HG03066 (cell line): Measurements from ENCODE around the gene EN1.

ENCODE experiments used
- ATAC-seq: cut with Tn5 transposase; IDR thresholded peaks from one replicate; pipeline ENCODE4 v1.9.1; 2021; ENCODE audit warnings: low read depth; ENCODE audit not compliant: unreplicated experiment

The EN1 gene

GRCh38 chr2:118846953-118847761 is at the start of gene EN1:
Gene EN1 (minus strand): TSS chr2:118847648. CDS start chr2:118847167, 481 bp downstream.
- no peak for ATAC-seq

GRCh38 chr2:118893100-118893499 is 45.7 kb upstream of the EN1 start:
- no peak for ATAC-seq

- no peak for ATAC-seq
Observed at GRCh38 chr2:118889995-118890394, 42.5 kb upstream of the EN1 start.

GRCh38 chr2:118883792-118884191 is 36.3 kb upstream of the EN1 start:
- ATAC-seq: no peak

GRCh38 chr2:118882693-118883336 is 35.4 kb upstream of the EN1 start:
- ATAC-seq: peak; percentile 56

GRCh38 chr2:118881490-118882129 is 34.2 kb upstream of the EN1 start:
- ATAC-seq: peak; percentile 85

GRCh38 chr2:118880501-118880900 is 33.1 kb upstream of the EN1 start:
- ATAC-seq: no peak

GRCh38 chr2:118878531-118879149 is 31.2 kb upstream of the EN1 start:
- no peak for ATAC-seq

GRCh38 chr2:118875318-118875717 is 27.9 kb upstream of the EN1 start:
- ATAC-seq: no peak

GRCh38 chr2:118874324-118874723 is 26.9 kb upstream of the EN1 start:
- no peak for ATAC-seq

- peak; percentile 80 for ATAC-seq
Observed at GRCh38 chr2:118865106-118865505, 17.7 kb upstream of the EN1 start.

- ATAC-seq: no peak
Observed at GRCh38 chr2:118864207-118864606, 16.8 kb upstream of the EN1 start.

GRCh38 chr2:118861731-118862130 is 14.3 kb upstream of the EN1 start:
- no peak for ATAC-seq

GRCh38 chr2:118861242-118861641 is 13.8 kb upstream of the EN1 start:
- ATAC-seq: no peak

GRCh38 chr2:118860506-118860905 is 13.1 kb upstream of the EN1 start:
- no peak for ATAC-seq

- ATAC-seq: no peak
Observed at GRCh38 chr2:118859157-118859770, 11.8 kb upstream of the EN1 start.

- ATAC-seq: no peak
Observed at GRCh38 chr2:118858485-118859156, 11.2 kb upstream of the EN1 start.

GRCh38 chr2:118857677-118858484 is 10.4 kb upstream of the EN1 start:
- ATAC-seq: no peak

- ATAC-seq: no peak
Observed at GRCh38 chr2:118856978-118857676, 9.7 kb upstream of the EN1 start.
